ENCODE results near the gene ARL4D.

GRCh38 chr17:43352579-43353331 is 46.0 kb upstream of the ARL4D start:
- TF ChIP-seq EZH2phosphoT487 (IDR thresholded peaks at IDR 0.05; ENCODE audit: insufficient read depth, low read depth) (no peak), EZH2 (IDR thresholded peaks at IDR 0.05; ENCODE audit: insufficient read depth, poor library complexity, severe bottlenecking) (no peak)
